Measurements from ENCODE around the gene ARHGAP26. TPM values are rescaled to one million over a fixed set of nuclear protein-coding genes. Genes with fewer than 3 reads are reported as not detected.

Gene ARHGAP26
- total RNA-seq, 6 experiments from 2014 or later = 6.7 to 14.5 (median 8.3) TPM

GRCh38 chr5:143119881-143120341, 349.7 kb downstream of the ARHGAP26 start:
- TF ChIP-seq CTCF (IDR thresholded peaks at IDR 0.05) (no peak), POLR2A (IDR thresholded peaks at IDR 0.05) (no peak)
- H3K27me3 ChIP-seq = no peaks in the 10 kb centered on the region
- no peak for DNase-seq
- H3K9me3 ChIP-seq = no peaks in the 10 kb centered on the region
- 83% methylated on average over 3 of the region's 3 CpGs for WGBS (ENCODE audit: insufficient coverage, low coverage, low lambda C conversion rate, missing lambda C conversion rate)
- intact Hi-C loops (cut with DNase I) = no loop called here
- no peaks in the 10 kb centered on the region for H3K4me1 ChIP-seq
- no peaks in the 10 kb centered on the region for H3K36me3 ChIP-seq
- no peak overlapping the region for H3K27ac ChIP-seq
- no peak for ATAC-seq
- H3K4me3 ChIP-seq = no peak overlapping the region

GRCh38 chr5:143120460-143121134, 350.4 kb downstream of the ARHGAP26 start:
- Histone ChIP-seq H3K27ac (no peak overlapping the region), H3K4me3 (no peak overlapping the region), H3K27me3 (no peaks in the 10 kb centered on the region), H3K36me3 (no peaks in the 10 kb centered on the region), H3K9me3 (no peaks in the 10 kb centered on the region), H3K4me1 (no peaks in the 10 kb centered on the region)
- TF ChIP-seq POLR2A (IDR thresholded peaks at IDR 0.05) = no peak
- no peak for TF ChIP-seq CTCF (IDR thresholded peaks at IDR 0.05)
- intact Hi-C loops (cut with DNase I) = no loop called here
- 57% methylated on average over 5 of the region's 5 CpGs for WGBS (ENCODE audit: insufficient coverage, low coverage, low lambda C conversion rate, missing lambda C conversion rate)
- no peak for ATAC-seq
- DNase-seq = no peak

- Histone ChIP-seq H3K27ac (no peak overlapping the region), H3K27me3 (no peaks in the 10 kb centered on the region), H3K36me3 (no peaks in the 10 kb centered on the region), H3K4me3 (no peak overlapping the region), H3K9me3 (no peaks in the 10 kb centered on the region), H3K4me1 (no peaks in the 10 kb centered on the region)
- 94% methylated on average over 3 of the region's 3 CpGs for WGBS (ENCODE audit: insufficient coverage, low coverage, low lambda C conversion rate, missing lambda C conversion rate)
- ATAC-seq (no peak), DNase-seq (no peak)
- no peak for TF ChIP-seq CTCF (IDR thresholded peaks at IDR 0.05)
- no peak for TF ChIP-seq POLR2A (IDR thresholded peaks at IDR 0.05)
- intact Hi-C loops (cut with DNase I) = no loop called here
These were observed 350.9 kb downstream of the ARHGAP26 start for GRCh38 chr5:143121135-143121475.

GRCh38 chr5:143124593-143124992, 354.4 kb downstream of the ARHGAP26 start:
- WGBS (ENCODE audit: insufficient coverage, low coverage, low lambda C conversion rate, missing lambda C conversion rate) = 75% methylated on average over 2 of the region's 3 CpGs
- no peaks in the 10 kb centered on the region for H3K9me3 ChIP-seq
- no peaks in the 10 kb centered on the region for H3K27me3 ChIP-seq
- intact Hi-C loops (cut with DNase I) = no loop called here
- H3K36me3 ChIP-seq = no peaks in the 10 kb centered on the region
- peaks cover 0 to 4% (median 0%) of the 10 kb centered on the region in 4 donors for H3K4me1 ChIP-seq
- no peak overlapping the region for H3K4me3 ChIP-seq
- TF ChIP-seq POLR2A (IDR thresholded peaks at IDR 0.05) (no peak), CTCF (IDR thresholded peaks at IDR 0.05) (no peak)
- DNase-seq = no peak
- H3K27ac ChIP-seq = no peak overlapping the region
- ATAC-seq = peak in 1 of 4 donors; percentile 25
